Activated CD8-positive, alpha-beta memory T cell treated with anti-CD3 and anti-CD28 coated beads, Interleukin-2, amount 10 ng/mL, durations not matched to agents 7 days and 5 days (primary cell): Measurements from ENCODE around the gene FURIN. TPM values are rescaled to one million over a fixed set of nuclear protein-coding genes. Genes with fewer than 3 reads are reported as not detected.
"Not testable (repeated sequence)": the region's sequence is repeated elsewhere in the genome, so short reads cannot be mapped to it uniquely, and the experiment has no call there.

Experiments
- ATAC-seq: fragments of 150-1000 bp; cut with Tn5 transposase; one replicate; pipeline ENCODE4 v1.10.0; 2021; ENCODE audit warnings: moderate library complexity
- CTCF ChIA-PET: fragments of 350-600 bp; sonication (Branson Sonifier 250); formaldehyde crosslinking; loops from one replicate; lab custom pipeline; 2021; ENCODE audit warnings: antibody characterized with exemption; lab: Charles Lee
- DNase-seq: peaks from one replicate; pipeline ENCODE4 v3.0.0-alpha.2; 2020
- H3K27ac Mint-ChIP-seq: one replicate; pipeline ENCODE4 v1.8.0; 2021; ENCODE audit warnings: mild to moderate bottlenecking, mixed read lengths
- H3K27me3 Mint-ChIP-seq: one replicate; pipeline ENCODE4 v1.8.0; 2021; ENCODE audit warnings: mixed read lengths
- H3K36me3 Mint-ChIP-seq: one replicate; pipeline ENCODE4 v1.8.0; 2021; ENCODE audit warnings: mild to moderate bottlenecking, mixed read lengths
- H3K4me1 Mint-ChIP-seq: one replicate; pipeline ENCODE4 v1.8.0; 2021; ENCODE audit warnings: mixed read lengths
- H3K4me3 Mint-ChIP-seq: one replicate; pipeline ENCODE4 v1.8.0; 2021; ENCODE audit warnings: mild to moderate bottlenecking, moderate library complexity, mixed read lengths
- H3K9me3 Mint-ChIP-seq: one replicate; pipeline ENCODE4 v1.8.0; 2022; ENCODE audit warnings: low read depth, mixed read lengths
- total RNA-seq, 2 experiments: library from RNA; stranded (reverse); gene quantifications; one replicate each; pipeline ENCODE4 v1.2.3, GENCODE V29; 2021

The FURIN gene
- total RNA-seq, 2 experiments from 2014 or later: 487 to 625 TPM

GRCh38 chr15:90892498-90893174 is 24.2 kb downstream of the FURIN start:
- Mint-ChIP-seq H3K36me3 (peaks cover 41% of the 10 kb centered on the region), H3K4me1 (peaks cover 26% of the 10 kb centered on the region), H3K27ac (no peak overlapping the region), H3K9me3 (no peaks in the 10 kb centered on the region), H3K27me3 (no peaks in the 10 kb centered on the region), H3K4me3 (no peak overlapping the region)
- CTCF ChIA-PET: interaction anchor here (1.0 to 2.6 kb wide), 2 partner anchors 10 to 39 kb away, joined by 3 to 14 read pairs; partner anchors contain the start of gene MAN2A2
- no peak for DNase-seq
- ATAC-seq: no peak

DNA sequence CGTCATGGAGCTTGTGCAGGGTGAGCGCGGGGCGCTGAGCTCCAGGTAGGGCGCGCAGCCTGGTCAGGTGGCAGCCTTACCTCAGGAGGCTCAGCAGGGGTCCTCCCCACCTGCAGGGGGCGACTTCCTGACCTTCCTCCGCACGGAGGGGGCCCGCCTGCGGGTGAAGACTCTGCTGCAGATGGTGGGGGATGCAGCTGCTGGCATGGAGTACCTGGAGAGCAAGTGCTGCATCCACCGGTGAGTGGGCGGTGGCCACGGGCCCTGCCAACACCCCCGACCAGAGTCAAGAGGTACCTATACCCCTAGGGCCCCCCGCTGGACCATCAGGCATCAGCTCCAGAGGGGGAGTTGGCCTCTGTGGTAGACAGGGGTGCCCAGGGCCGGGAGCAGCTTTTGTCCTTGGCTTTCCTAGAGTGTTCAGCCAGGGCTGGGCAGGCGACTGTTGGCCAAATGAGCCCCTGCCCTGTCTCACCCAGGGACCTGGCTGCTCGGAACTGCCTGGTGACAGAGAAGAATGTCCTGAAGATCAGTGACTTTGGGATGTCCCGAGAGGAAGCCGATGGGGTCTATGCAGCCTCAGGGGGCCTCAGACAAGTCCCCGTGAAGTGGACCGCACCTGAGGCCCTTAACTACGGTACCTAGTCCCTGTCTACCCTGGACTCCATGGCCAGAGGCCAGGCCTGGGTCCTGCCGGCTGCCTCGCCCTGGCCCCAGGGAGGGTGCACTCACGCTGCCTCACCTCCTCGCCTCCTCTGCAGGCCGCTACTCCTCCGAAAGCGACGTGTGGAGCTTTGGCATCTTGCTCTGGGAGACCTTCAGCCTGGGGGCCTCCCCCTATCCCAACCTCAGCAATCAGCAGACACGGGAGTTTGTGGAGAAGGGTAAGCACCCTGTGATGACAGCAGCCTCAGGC is 25.0 kb downstream of the FURIN start:
- no peak overlapping the region for H3K4me3 Mint-ChIP-seq
- peaks cover 35% of the 10 kb centered on the region for H3K36me3 Mint-ChIP-seq

GRCh38 chr15:90895571-90896117 is 27.3 kb downstream of the FURIN start:
- CTCF ChIA-PET: interaction anchor here (0.6 to 3.5 kb wide), 3 partner anchors 10 to 150 kb away, joined by 3 to 27 read pairs (median 13); partner anchors contain the start of genes HDDC3 and UNC45A
- Mint-ChIP-seq H3K4me3 (no peak overlapping the region), H3K36me3 (peaks cover 33% of the 10 kb centered on the region), H3K27me3 (no peaks in the 10 kb centered on the region), H3K4me1 (peaks cover 6% of the 10 kb centered on the region), H3K9me3 (no peaks in the 10 kb centered on the region), H3K27ac (no peak overlapping the region)
- ATAC-seq (no peak), DNase-seq (no peak)

More for the DNA sequence above, 25.0 kb downstream of the FURIN start:
- ATAC-seq (no peak), DNase-seq (no peak)
- Mint-ChIP-seq H3K27ac (no peak overlapping the region), H3K27me3 (no peaks in the 10 kb centered on the region), H3K4me1 (peaks cover 22% of the 10 kb centered on the region), H3K9me3 (no peaks in the 10 kb centered on the region)
- CTCF ChIA-PET: interaction anchor here (1.0 to 3.5 kb wide), 3 partner anchors 9 to 40 kb away, joined by 3 to 27 read pairs (median 14); partner anchors contain the start of genes HDDC3, MAN2A2 and UNC45A

GRCh38 chr15:90897131-90897655 is 28.8 kb downstream of the FURIN start:
- ATAC-seq, DNase-seq, H3K4me3 Mint-ChIP-seq, H3K9me3 Mint-ChIP-seq, H3K27me3 Mint-ChIP-seq, H3K27ac Mint-ChIP-seq: not testable (repeated sequence)
- Mint-ChIP-seq H3K4me1 (peaks cover 15% of the 10 kb centered on the region), H3K36me3 (peaks cover 29% of the 10 kb centered on the region)
- CTCF ChIA-PET: interaction anchor here (0.7 to 9.5 kb wide), 6 partner anchors 8 to 578 kb away, joined by 4 to 181 read pairs (median 8); partner anchors contain the start of genes HDDC3 and UNC45A

DNA sequence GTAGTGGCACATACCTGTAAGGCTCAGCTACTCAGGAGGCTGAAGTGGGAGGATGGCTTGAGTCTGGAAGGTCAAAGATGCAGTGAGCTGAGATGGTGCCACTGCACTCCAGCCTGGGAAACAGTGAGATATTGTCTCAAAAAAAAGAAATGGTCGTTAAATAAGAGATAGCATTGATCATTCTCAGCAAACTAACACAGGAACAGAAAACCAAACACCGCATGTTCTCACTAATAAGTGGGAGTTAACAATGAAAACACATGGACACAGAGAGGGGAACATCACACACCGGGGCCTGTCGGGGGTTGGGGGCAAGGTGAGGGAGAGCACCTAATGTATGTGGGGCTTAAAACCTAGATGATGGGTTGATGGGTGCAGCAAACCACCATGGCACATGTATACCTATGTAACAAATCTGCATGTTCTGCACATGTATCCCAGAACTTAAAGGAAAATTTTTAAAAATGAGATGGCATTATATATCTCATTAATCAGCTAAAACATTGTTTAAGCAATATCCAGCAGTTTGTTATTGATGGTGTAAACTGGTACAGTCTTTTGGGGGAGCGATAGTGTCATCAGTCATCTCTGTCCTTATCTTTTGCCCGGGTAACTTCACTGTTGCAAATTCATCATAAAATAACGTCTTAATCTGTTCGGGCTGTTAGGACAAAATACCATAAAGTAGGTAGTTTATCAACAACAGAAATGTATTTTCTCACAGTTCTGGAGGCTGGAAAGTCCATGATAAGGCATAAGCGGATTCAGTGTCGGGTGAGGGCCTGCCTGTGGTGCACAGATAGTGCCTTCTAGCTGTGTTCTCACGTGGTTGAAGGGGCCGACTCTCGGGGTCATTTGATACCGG is 33.0 kb downstream of the FURIN start:
- Mint-ChIP-seq H3K9me3 (no peaks in the 10 kb centered on the region), H3K27ac (peak overlapping the region; percentile 91), H3K36me3 (peaks cover 24% of the 10 kb centered on the region), H3K27me3 (no peaks in the 10 kb centered on the region), H3K4me3 (peak overlapping the region; percentile 87), H3K4me1 (peaks cover 39% of the 10 kb centered on the region)
- DNase-seq (no peak), ATAC-seq (no peak)
- CTCF ChIA-PET: interaction anchor here (0.6 to 9.5 kb wide), 15 partner anchors 8 to 1656 kb away, joined by 3 to 181 read pairs (median 4); partner anchors contain the start of genes HDDC3 and UNC45A

DNA sequence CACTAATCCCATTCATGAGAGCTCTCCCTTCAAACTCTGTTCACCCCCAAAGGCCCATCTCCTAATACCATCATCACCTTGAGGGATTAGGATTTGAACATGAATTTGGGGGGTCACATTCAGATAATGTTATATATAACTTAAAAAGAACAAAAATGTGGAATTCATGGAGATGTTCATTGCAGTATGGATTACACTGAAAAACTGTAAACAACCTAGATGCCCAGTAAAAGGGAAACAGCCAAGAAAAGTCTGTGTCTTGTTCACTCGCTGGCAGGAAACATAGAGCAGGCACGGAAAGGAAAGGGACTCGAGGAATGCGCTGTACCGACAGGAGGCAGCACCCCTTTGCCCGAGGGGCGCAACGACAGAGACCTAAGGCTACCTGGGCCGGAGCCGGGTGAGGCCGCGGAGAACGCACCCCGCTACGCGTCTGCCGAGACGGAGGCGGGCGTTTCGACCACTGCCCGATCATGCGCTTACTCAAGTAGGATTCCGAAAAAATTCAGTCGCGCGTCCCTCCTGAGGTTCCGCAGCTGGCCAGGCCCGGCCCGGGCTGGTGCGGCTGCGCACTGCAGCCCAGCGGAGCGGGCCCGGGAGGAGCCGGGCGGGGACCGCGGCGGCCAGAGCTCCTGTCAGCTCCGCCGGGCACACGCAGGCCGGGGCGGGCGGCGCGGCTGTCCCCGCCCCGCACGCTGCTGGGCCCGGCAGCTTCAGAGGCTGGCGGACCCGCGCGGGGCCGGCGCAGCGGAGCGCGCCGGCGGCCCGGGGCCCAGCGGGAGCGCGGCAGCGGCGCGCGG is 33.9 kb downstream of the FURIN start:
- no peaks in the 10 kb centered on the region for H3K27me3 Mint-ChIP-seq
- peak; percentile 85 for DNase-seq
- H3K27ac Mint-ChIP-seq: peak overlapping the region; percentile 91
- peak overlapping the region; percentile 87 for H3K4me3 Mint-ChIP-seq
- H3K9me3 Mint-ChIP-seq: no peaks in the 10 kb centered on the region
- peak; percentile 81 for ATAC-seq
- CTCF ChIA-PET: interaction anchor here (0.6 to 9.5 kb wide), 28 partner anchors 9 to 1657 kb away, joined by 3 to 181 read pairs (median 3); partner anchors contain the start of genes BLM, HDDC3 and UNC45A
- peaks cover 27% of the 10 kb centered on the region for H3K36me3 Mint-ChIP-seq
- H3K4me1 Mint-ChIP-seq: peaks cover 39% of the 10 kb centered on the region

- peak within 1 kb of the TSS; percentile 91 for H3K27ac Mint-ChIP-seq
- DNase-seq: peak; percentile 82
- no peaks in the 10 kb centered on the region for H3K27me3 Mint-ChIP-seq
- peaks cover 35% of the 10 kb centered on the region for H3K36me3 Mint-ChIP-seq
- H3K4me1 Mint-ChIP-seq: peaks cover 39% of the 10 kb centered on the region
- CTCF ChIA-PET: interaction anchor here (0.7 to 9.5 kb wide), 25 partner anchors 10 to 584 kb away, joined by 3 to 181 read pairs (median 3); partner anchors contain the start of genes BLM, HDDC3 and UNC45A
- peak; percentile 70 for ATAC-seq
- peak within 1 kb of the TSS; percentile 87 for H3K4me3 Mint-ChIP-seq
- no peaks in the 10 kb centered on the region for H3K9me3 Mint-ChIP-seq
Observed at GRCh38 chr15:90902840-90903732, 34.7 kb downstream of the FURIN start, which contains the start of gene MAN2A2. TSS of gene MAN2A2 (plus strand) at chr15:90903302. CDS start at chr15:90904208, 906 bp downstream.

- peaks cover 39% of the 10 kb centered on the region for H3K36me3 Mint-ChIP-seq
- H3K4me3 Mint-ChIP-seq: peak overlapping the region; percentile 79
- ATAC-seq: no peak
- H3K27me3 Mint-ChIP-seq: no peaks in the 10 kb centered on the region
- DNase-seq: no peak
- no peaks in the 10 kb centered on the region for H3K9me3 Mint-ChIP-seq
- H3K4me1 Mint-ChIP-seq: peaks cover 39% of the 10 kb centered on the region
- peak overlapping the region; percentile 82 for H3K27ac Mint-ChIP-seq
- CTCF ChIA-PET: interaction anchor here (0.8 to 9.5 kb wide), 16 partner anchors 11 to 584 kb away, joined by 3 to 181 read pairs (median 5); partner anchors contain the start of genes BLM, HDDC3 and UNC45A
Observed at GRCh38 chr15:90903733-90904536, 35.5 kb downstream of the FURIN start.

DNA sequence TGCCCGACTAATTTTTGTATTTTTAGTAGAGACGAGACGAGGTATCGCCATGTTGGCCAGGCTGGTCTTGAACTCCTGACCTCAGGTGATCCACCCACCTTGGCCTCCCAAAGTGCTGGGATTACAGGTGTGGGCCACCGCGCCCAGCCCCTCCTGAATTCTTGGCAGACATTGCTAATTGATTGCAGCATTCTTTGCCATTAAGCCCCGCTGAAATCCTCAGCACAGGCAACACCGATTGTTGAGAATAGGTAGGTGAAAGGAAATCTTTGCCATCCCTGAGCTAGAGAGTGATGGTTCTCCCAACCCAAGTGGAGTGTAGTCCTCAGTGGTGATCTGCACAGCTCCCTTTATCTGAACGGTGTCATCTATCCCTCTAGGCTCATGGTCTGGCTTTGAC is 36.4 kb downstream of the FURIN start:
- Mint-ChIP-seq H3K9me3 (no peaks in the 10 kb centered on the region), H3K27ac (no peak overlapping the region), H3K4me1 (peaks cover 39% of the 10 kb centered on the region), H3K4me3 (no peak overlapping the region), H3K36me3 (peaks cover 46% of the 10 kb centered on the region), H3K27me3 (no peaks in the 10 kb centered on the region)
- DNase-seq: no peak
- no peak for ATAC-seq
- CTCF ChIA-PET: interaction anchor here (0.8 to 9.5 kb wide), 6 partner anchors 15 to 257 kb away, joined by 3 to 181 read pairs (median 8); partner anchors contain the start of genes HDDC3 and UNC45A
